GM12873 (cell line): ENCODE data around the gene PCDHA2.

Experiments used
- TF ChIP-seq, protein P1 (sequence below): IDR thresholded peaks from 2 replicates; pipeline ENCODE4 v1.5.1; 2012; ENCODE audit warnings: low read depth, mild to moderate bottlenecking, moderate library complexity, low read length, control low read depth; ENCODE audit not compliant: insufficient read depth; ENCODE audit errors: missing control alignments

The PCDHA2 gene

DNA sequence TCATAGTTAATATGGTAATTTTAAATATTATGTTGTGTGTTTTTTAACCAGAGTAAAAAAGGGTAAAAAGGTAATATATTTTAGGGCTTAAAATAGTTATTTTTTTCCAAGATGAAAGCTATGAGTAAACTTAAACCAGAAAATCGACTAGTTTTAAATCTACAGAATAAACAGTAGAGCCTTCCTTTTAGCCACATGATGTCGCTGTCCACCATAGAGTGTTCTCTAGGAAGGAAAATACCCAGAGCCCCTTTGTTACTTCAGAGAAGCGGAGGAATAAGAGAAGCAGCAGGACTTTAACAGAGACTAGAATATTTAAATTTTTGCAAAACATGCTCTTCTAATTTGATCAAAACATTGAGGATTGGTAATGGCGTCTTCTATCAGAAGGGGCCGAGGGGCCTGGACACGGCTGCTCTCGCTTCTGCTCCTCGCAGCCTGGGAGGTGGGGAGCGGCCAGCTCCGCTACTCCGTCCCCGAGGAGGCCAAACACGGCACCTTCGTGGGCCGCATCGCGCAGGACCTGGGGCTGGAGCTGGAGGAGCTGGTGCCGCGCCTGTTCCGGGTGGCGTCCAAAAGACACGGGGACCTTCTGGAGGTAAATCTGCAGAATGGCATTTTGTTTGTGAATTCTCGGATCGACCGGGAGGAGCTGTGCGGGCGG is at the start of gene PCDHA2:
PCDHA2 (plus strand) TSS at position 258 of the 664 bp plus-strand sequence.
- TF ChIP-seq, protein P1, sequence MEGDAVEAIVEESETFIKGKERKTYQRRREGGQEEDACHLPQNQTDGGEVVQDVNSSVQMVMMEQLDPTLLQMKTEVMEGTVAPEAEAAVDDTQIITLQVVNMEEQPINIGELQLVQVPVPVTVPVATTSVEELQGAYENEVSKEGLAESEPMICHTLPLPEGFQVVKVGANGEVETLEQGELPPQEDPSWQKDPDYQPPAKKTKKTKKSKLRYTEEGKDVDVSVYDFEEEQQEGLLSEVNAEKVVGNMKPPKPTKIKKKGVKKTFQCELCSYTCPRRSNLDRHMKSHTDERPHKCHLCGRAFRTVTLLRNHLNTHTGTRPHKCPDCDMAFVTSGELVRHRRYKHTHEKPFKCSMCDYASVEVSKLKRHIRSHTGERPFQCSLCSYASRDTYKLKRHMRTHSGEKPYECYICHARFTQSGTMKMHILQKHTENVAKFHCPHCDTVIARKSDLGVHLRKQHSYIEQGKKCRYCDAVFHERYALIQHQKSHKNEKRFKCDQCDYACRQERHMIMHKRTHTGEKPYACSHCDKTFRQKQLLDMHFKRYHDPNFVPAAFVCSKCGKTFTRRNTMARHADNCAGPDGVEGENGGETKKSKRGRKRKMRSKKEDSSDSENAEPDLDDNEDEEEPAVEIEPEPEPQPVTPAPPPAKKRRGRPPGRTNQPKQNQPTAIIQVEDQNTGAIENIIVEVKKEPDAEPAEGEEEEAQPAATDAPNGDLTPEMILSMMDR = no peak

DNA sequence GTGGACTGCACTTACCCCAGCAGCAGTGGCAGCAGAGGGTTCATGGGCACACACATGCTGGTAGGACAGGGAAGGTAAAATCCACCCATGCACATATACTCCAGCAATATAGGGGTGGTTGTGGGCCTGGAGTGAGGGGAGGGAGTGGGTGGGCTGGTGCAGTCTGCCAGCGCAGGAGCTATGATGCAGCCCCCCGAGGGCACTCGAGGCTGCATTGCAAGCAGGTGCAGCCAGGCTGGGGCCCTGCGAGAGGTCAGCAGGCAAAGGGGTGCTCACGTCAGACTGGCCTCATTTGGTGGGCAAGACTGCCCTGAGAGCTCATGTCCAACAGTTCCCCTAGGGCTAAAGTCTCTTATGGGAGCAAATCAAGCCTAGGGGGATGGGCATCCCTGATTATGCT is 41.1 kb upstream of the PCDHA2 start:
- TF ChIP-seq, protein P1 = no peak

DNA sequence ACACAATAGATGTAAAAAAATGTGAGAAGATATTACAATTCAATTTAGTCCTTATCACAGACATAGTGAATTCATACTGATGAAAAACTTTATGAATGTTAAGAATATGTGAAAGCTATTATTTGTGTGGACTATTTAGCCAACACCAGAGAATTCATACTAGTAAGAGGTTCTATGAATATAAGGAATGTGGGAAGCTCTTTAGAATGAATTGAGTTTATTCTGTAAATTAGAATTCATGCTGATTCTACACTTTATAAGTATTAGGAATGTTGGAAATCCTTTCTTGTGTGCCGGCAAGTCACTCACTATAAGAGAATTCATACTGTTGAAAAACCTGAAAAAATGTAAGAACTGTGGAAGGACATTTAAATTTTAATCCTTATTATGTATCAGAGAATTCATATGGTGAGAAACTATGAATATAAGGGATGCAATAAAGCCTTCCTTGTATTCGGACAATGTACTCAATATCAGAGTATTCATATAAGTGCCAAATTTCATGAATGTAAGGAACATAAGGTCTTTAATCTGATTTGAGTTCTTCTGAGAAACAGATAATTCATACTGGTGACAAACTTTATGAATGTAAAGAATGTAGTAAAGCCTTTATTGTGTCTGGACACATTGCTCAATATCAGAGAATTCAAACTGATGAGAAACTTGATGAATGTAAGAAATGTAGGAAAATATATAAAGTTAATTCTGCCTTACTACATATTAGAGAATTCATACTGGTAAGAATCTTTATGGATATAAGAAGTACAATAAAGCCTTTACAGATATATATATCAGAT is 30.3 kb upstream of the PCDHA2 start:
- TF ChIP-seq, protein P1 = no peak

DNA sequence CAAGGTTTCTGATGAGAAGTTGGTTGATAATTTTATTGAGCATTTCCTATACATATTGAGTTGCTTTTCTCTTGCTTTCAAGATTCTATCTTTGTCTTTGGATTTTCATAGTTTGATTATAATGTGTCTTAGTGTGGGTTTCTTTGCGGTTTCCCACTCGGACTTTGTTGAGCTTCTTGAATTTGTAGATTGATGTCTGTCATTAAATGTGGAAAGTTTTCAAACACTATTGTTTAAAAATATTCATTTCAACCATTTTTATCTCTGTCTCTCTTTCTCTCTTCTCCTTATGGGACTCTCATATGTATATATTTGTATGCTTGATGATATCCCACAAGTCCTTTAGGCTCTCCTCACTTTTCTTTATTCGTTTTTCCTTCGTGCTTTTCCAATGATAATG is 27.2 kb upstream of the PCDHA2 start:
- TF ChIP-seq, protein P1 = no peak

DNA sequence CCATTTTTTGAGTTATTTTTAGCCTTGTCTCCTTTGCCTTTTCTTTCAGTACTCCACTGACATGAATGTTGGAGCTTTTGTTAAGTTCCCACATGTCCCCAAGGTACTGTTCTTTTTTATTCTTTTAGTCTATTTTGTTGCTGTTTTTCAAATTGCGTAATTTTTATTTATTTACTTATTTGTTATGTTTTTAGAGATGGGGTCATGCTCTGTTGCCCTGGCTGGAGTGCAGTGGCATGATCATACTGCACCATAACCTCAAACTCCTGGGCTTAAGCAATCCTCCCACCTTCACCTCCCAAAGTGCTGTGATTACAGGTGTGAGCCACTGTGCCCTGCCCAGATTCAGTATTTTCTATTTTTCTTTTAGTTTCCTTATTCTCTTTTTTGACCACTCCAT is 14.1 kb upstream of the PCDHA2 start:
- TF ChIP-seq, protein P1 = no peak

DNA sequence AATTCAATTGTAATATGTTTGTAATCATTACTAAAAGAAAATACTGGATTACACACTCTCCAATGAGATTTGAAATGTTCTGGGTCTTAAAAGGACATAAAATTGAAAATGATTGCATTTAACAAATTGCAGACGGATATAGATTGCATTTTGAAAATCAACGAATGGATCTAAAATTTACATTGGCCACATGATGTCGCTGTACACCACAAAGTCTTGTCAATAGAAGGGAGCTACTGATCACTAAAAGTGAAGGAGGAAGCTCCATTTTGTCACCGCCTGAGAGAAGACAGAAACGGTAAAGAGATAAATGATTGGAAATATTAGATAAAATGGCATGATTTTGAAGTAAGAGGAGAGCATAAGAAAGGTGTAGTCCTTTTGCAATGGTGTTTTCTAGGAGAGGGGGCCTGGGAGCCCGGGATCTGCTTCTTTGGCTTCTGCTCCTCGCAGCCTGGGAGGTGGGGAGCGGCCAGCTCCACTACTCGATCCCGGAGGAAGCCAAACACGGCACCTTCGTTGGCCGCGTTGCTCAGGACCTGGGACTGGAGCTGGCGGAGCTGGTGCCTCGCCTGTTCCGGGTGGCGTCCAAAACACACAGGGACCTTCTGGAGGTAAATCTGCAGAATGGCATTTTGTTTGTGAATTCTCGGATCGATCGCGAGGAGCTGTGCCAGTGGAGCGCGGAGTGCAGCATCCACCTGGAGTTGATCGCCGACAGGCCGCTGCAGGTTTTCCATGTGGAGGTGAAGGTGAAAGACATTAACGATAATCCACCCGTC is 8.6 kb upstream of the PCDHA2 start, which contains the start of gene PCDHA1:
PCDHA1 (plus strand) TSS at position 236 of the 782 bp plus-strand sequence.
- TF ChIP-seq, protein P1 = peak; percentile 18

DNA sequence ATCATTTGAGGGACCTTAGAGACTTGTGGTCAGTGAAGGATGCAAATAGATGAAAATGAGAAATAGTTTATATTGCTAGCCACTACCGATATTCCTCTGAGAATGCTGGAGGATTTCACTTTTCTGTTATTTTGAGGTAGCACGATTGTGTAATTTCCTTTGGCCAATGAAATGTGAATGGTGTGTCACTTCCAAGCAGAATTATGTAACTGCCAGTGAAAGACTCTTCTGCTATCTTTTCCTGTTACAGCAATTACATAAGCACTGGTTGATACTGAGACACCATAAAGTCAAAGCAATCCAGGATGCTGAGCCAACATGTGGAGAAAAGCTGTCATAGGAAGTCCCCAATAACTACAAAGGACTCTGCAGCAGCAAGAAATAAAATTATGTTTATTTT is 3.6 kb upstream of the PCDHA2 start:
- TF ChIP-seq, protein P1 = no peak
